Measurements from ENCODE around the gene NDUFB6.

NDUFB6 gene

DNA sequence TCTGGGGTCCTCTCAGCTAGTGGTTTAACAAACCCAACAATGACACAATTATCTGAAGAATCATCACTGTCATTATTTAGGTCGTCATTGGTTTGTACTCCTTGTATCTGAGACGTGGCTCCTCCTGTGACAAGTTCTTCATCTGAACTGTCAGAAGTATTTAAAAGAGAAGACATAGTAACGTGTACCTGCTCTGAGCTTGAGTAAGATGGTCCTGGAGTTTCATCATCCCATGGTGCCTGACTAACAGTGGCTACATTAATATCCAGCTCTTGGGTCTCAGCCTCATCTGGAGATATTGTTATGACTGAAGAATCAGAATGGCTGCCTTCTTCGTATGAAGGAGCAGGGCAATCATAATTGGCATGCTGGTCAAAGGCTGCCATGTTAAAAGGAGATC, 29.9 kb downstream of the NDUFB6 start:
- no peak for TF ChIP-seq CTCF (IDR thresholded peaks at IDR 0.05; ENCODE audit: low read length, missing control alignments)
- no peak overlapping the region for H3K4me3 ChIP-seq (replicated peaks; ENCODE audit: low read depth, low read length)
- DNase-seq (ENCODE audit: low read depth), result no peak

DNA sequence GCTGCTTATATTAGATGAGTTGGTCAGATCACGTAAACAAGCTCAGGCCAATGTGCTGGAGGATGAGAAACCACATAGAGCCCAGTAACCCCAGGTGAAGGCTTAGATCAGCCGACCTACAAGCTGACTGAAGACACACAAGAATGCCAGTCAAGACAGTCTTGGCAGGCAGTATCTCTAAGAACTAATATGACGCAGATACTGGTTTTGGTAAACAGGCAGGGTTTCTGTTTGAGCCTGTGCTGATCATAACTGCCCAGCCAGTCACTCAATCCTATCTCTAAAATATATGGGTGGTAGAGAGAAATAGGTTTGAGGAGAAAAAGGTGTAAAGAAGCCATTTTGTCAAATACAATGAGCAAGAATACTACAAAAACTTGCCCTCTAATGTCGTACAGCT, 39.1 kb downstream of the NDUFB6 start:
- no peak overlapping the region for H3K4me3 ChIP-seq (replicated peaks; ENCODE audit: low read depth, low read length)
- no peak for TF ChIP-seq CTCF (IDR thresholded peaks at IDR 0.05; ENCODE audit: low read length, missing control alignments)
- DNase-seq (ENCODE audit: low read depth), result no peak

- no peak for TF ChIP-seq CTCF (IDR thresholded peaks at IDR 0.05; ENCODE audit: low read length, missing control alignments)
- H3K4me3 ChIP-seq (replicated peaks; ENCODE audit: low read depth, low read length), result no peak overlapping the region
- DNase-seq (ENCODE audit: low read depth), result no peak
Measured at GRCh38 chr9:32533336-32533735, 39.6 kb downstream of the NDUFB6 start.

GRCh38 chr9:32526707-32527048, 46.3 kb downstream of the NDUFB6 start:
- no peak for DNase-seq (ENCODE audit: low read depth)
- peak overlapping the region; percentile 66 for H3K4me3 ChIP-seq (replicated peaks; ENCODE audit: low read depth, low read length)
- TF ChIP-seq CTCF (IDR thresholded peaks at IDR 0.05; ENCODE audit: low read length, missing control alignments), result no peak

DNA sequence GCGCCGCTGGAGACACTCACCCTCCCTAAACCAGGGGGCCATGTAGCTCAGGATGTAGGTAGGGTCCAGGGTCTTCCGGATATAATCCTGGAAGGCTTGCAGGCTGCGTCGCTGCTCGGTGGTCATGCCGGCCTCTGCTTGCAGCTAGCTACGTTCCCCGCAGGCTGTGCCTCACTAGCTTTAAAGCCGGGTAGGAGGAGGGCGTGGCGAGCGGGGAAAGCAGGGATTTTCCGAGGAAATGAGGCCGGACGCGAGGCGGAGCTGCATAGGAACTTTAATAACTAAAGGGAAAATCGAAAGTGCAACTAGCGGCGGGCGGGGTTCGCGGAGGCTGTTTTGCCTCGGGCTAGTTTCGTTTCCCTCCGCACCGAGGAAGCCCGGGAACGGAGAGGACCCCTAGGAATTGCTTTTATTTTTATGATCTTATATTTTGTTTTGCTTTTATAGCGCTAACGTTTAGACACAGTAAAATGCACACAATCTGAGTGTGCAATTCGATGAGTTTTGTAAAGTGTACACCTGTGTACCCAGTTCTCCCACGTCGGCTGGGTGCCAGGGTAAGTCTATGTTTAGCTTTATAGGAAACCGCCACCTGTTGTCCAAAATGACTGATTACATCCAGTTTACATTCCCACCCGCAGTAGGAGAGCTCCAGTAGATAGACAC, 46.8 kb downstream of the NDUFB6 start, which contains the start of gene RIGI:
RIGI (minus strand) TSS at position 156 of the 666 bp plus-strand sequence; CDS start at position 126, 30 bp downstream.
- H3K4me3 ChIP-seq (replicated peaks; ENCODE audit: low read depth, low read length), result peak within 1 kb of the TSS; percentile 66
- TF ChIP-seq CTCF (IDR thresholded peaks at IDR 0.05; ENCODE audit: low read length, missing control alignments), result peak; percentile 52
- DNase-seq (ENCODE audit: low read depth), result peak; percentile 95

- peak overlapping the region; percentile 66 for H3K4me3 ChIP-seq (replicated peaks; ENCODE audit: low read depth, low read length)
- DNase-seq (ENCODE audit: low read depth), result no peak
- no peak for TF ChIP-seq CTCF (IDR thresholded peaks at IDR 0.05; ENCODE audit: low read length, missing control alignments)
Measured at GRCh38 chr9:32525709-32526030, 47.3 kb downstream of the NDUFB6 start.
